H1 (cell line): ENCODE results near the gene ARID2. TPM values are rescaled to one million over a fixed set of nuclear protein-coding genes. Genes with fewer than 3 reads are reported as not detected.

Experiments
- CTCF ChIA-PET: fragments of 300-600 bp; sonication (Branson Sonifier 250); formaldehyde crosslinking; loops from one replicate; lab custom pipeline; 2021; ENCODE audit not compliant: partially characterized antibody; lab: Charles Lee
- POLR2A ChIA-PET: fragments of 300-600 bp; sonication (Branson Sonifier 250); formaldehyde crosslinking; loops from one replicate; lab custom pipeline; 2021; ENCODE audit warnings: inconsistent platforms; ENCODE audit not compliant: partially characterized antibody; lab: Charles Lee
- DNase-seq, 2 experiments: peaks; one replicate each; pipeline versions ENCODE4 v3.0.0 to v3.0.0-alpha.2; 2010 to 2022; ENCODE audit warnings: low spot score in 2 of 2, low read depth in 1 of 2, mixed read lengths in 1 of 2
- FAIRE-seq: peaks from 2 replicates; lab custom pipeline; 2011; peaks lifted over from hg19 to GRCh38; lab: Jason Lieb, UNC
- H2AFZ ChIP-seq: 2 replicates; pipeline ENCODE4 v1.8.1; 2012; ENCODE audit warnings: low read length, inconsistent platforms
- H2AK5ac ChIP-seq: 2 replicates; pipeline ENCODE4 v1.6.1; 2013; ENCODE audit warnings: low read depth, low read length
- H2BK120ac ChIP-seq: replicated peaks from 2 replicates; pipeline ENCODE3; 2013; ENCODE audit warnings: low read depth, low read length, inconsistent platforms
- H2BK12ac ChIP-seq: 2 replicates; pipeline ENCODE4 v1.6.1; 2013; ENCODE audit warnings: low read depth, low read length
- H2BK15ac ChIP-seq: 2 replicates; pipeline ENCODE4 v1.6.1; 2013; ENCODE audit warnings: low read length
- H2BK20ac ChIP-seq: 2 replicates; pipeline ENCODE4 v1.6.1; 2013; ENCODE audit warnings: low read length
- H2BK5ac ChIP-seq: 2 replicates; pipeline ENCODE4 v1.6.1; 2013; ENCODE audit warnings: low read depth, low read length
- H3K14ac ChIP-seq: 2 replicates; pipeline ENCODE4 v1.6.1; 2013; ENCODE audit warnings: inconsistent platforms; ENCODE audit not compliant: insufficient read length
- H3K18ac ChIP-seq: 2 replicates; pipeline ENCODE4 v1.6.1; 2013; ENCODE audit warnings: low read length; ENCODE audit errors: extremely low read depth
- H3K23ac ChIP-seq: 2 replicates; pipeline ENCODE4 v1.6.1; 2013; ENCODE audit warnings: inconsistent platforms; ENCODE audit not compliant: insufficient read length
- H3K23me2 ChIP-seq: 2 replicates; pipeline ENCODE4 v1.6.1; 2013; ENCODE audit warnings: low read depth, low read length
- H3K27ac ChIP-seq: 2 replicates; pipeline ENCODE4 v1.6.1; 2011; ENCODE audit warnings: low read depth, low read length, inconsistent platforms
- H3K27me3 ChIP-seq, 4 experiments: replicated peaks in 1 of 4; 1 replicate in 1 of 4; 2 replicates in 3 of 4; pipeline versions ENCODE4 v1.6.1 to v1.8.1; 2011 to 2013; ENCODE audit warnings: low read length in 3 of 4, mild to moderate bottlenecking in 3 of 4, inconsistent platforms in 2 of 4, mixed read lengths in 2 of 4, moderate library complexity in 1 of 4; ENCODE audit not compliant: control insufficient read depth in 3 of 4, insufficient read depth in 3 of 4; ENCODE audit errors: extremely low read depth in 1 of 4
- H3K36me3 ChIP-seq, 4 experiments: 2 replicates each; pipeline versions ENCODE4 v1.6.1 to v1.8.1; 2011 to 2013; ENCODE audit warnings: mild to moderate bottlenecking in 4 of 4, low read length in 3 of 4, moderate library complexity in 2 of 4, control low read depth in 1 of 4, inconsistent platforms in 1 of 4; ENCODE audit not compliant: insufficient read depth in 4 of 4, control insufficient read depth in 2 of 4
- H3K4ac ChIP-seq: replicated peaks from 2 replicates; pipeline ENCODE3; 2013; ENCODE audit warnings: low read length, low read depth, mixed read lengths, inconsistent platforms; ENCODE audit not compliant: insufficient read length
- H3K4me1 ChIP-seq, 4 experiments: replicated peaks in 1 of 4; 1 replicate in 1 of 4; 2 replicates in 3 of 4; pipeline versions ENCODE4 v1.6.1 to v1.8.1; 2011 to 2013; ENCODE audit warnings: low read length in 3 of 4, inconsistent platforms in 2 of 4, mixed read lengths in 1 of 4; ENCODE audit not compliant: insufficient read depth in 4 of 4, control insufficient read depth in 3 of 4
- H3K4me2 ChIP-seq, 2 experiments: 2 replicates each; pipeline versions ENCODE4 v1.6.1 to v1.8.1; 2011 to 2013; ENCODE audit warnings: low read depth in 2 of 2, low read length in 2 of 2, control low read depth in 1 of 2, inconsistent platforms in 1 of 2, mild to moderate bottlenecking in 1 of 2; ENCODE audit not compliant: insufficient read depth in 1 of 2
- H3K4me3 ChIP-seq, 4 experiments: fragments of 200-600, 300-600 bp in 1 of 4; sonication (generic), shearing (Covaris generic), sonication (Bioruptor Twin) in 1 of 4; 2 replicates each; pipeline versions ENCODE4 v1.5.1 to v1.8.1; 2011 to 2016; ENCODE audit warnings: low read length in 4 of 4, low read depth in 3 of 4, control low read depth in 2 of 4, inconsistent platforms in 2 of 4, mild to moderate bottlenecking in 2 of 4, mixed read lengths in 1 of 4, moderate library complexity in 1 of 4; ENCODE audit not compliant: insufficient read depth in 2 of 4; ENCODE audit errors: extremely low read depth in 1 of 4
- H3K56ac ChIP-seq: replicated peaks from 2 replicates; pipeline ENCODE3; 2013; ENCODE audit warnings: low read depth, mild to moderate bottlenecking, mixed read lengths, low read length, inconsistent platforms; ENCODE audit not compliant: insufficient read length
- H3K79me1 ChIP-seq: 2 replicates; pipeline ENCODE4 v1.6.1; 2013; ENCODE audit warnings: low read depth, low read length, control low read depth
- H3K79me2 ChIP-seq, 2 experiments: 2 replicates each; pipeline versions ENCODE4 v1.6.1 to v1.8.1; 2012 to 2013; ENCODE audit warnings: low read length in 2 of 2, mild to moderate bottlenecking in 2 of 2, inconsistent platforms in 1 of 2; ENCODE audit not compliant: insufficient read depth in 2 of 2, control insufficient read depth in 1 of 2
- H3K9ac ChIP-seq, 4 experiments: replicated peaks in 1 of 4; 1 replicate in 1 of 4; 2 replicates in 3 of 4; pipeline versions ENCODE4 v1.6.1 to v1.8.1; 2011 to 2013; ENCODE audit warnings: low read depth in 3 of 4, low read length in 3 of 4, control low read depth in 2 of 4, mild to moderate bottlenecking in 2 of 4, moderate library complexity in 2 of 4, inconsistent platforms in 1 of 4; ENCODE audit errors: extremely low read depth in 1 of 4
- H3K9me3 ChIP-seq, 2 experiments: 2 replicates each; pipeline versions ENCODE4 v1.6.1 to v1.8.1; 2012 to 2013; ENCODE audit warnings: mild to moderate bottlenecking in 2 of 2, moderate library complexity in 2 of 2, control low read depth in 1 of 2, inconsistent platforms in 1 of 2, low read depth in 1 of 2, low read length in 1 of 2, mixed read lengths in 1 of 2; ENCODE audit not compliant: insufficient read depth in 2 of 2
- H4K20me1 ChIP-seq, 2 experiments: replicated peaks in 1 of 2; 2 replicates each; pipeline versions ENCODE3 to v1.8.1; 2011 to 2013; ENCODE audit warnings: inconsistent platforms in 2 of 2, low read length in 2 of 2, mild to moderate bottlenecking in 1 of 2; ENCODE audit not compliant: insufficient read depth in 2 of 2, control insufficient read depth in 1 of 2
- H4K5ac ChIP-seq: 2 replicates; pipeline ENCODE4 v1.6.1; 2013; ENCODE audit warnings: low read length, low read depth, mixed read lengths, inconsistent platforms; ENCODE audit not compliant: insufficient read length
- H4K8ac ChIP-seq: 2 replicates; pipeline ENCODE4 v1.8.0; 2013; ENCODE audit warnings: mild to moderate bottlenecking, moderate library complexity, low read length, inconsistent platforms; ENCODE audit not compliant: insufficient read depth; ENCODE audit errors: extremely low read depth
- H4K91ac ChIP-seq: replicated peaks from 2 replicates; pipeline ENCODE3; 2013; ENCODE audit warnings: low read length, mixed read lengths, inconsistent platforms; ENCODE audit not compliant: insufficient read length
- CHD1 ChIP-seq: IDR thresholded peaks from 2 replicates; pipeline ENCODE4 v1.6.1; 2012; ENCODE audit warnings: low read depth, low read length, improper control_type of control experiment
- GABPA ChIP-seq: IDR thresholded peaks from 2 replicates; pipeline ENCODE4 v1.6.1; 2011; ENCODE audit warnings: mild to moderate bottlenecking, low read length, moderate library complexity, borderline replicate concordance; ENCODE audit not compliant: insufficient read depth
- KDM4A ChIP-seq: IDR thresholded peaks from one replicate; pipeline ENCODE4 v1.7.1; 2012; ENCODE audit warnings: low read depth, mild to moderate bottlenecking, moderate library complexity, low read length, inconsistent platforms; ENCODE audit not compliant: severe bottlenecking
- SIRT6 ChIP-seq: IDR thresholded peaks from one replicate; pipeline ENCODE4 v1.7.1; 2012; ENCODE audit warnings: low read length, inconsistent platforms
- USF2 ChIP-seq: IDR thresholded peaks from 2 replicates; pipeline ENCODE4 v1.6.1; 2011; ENCODE audit warnings: low read length, improper control_type of control experiment
- polyA plus RNA-seq, 7 experiments: library from polyadenylated mRNA; depleted of rRNA in 3 of 7; stranded (reverse) in 5 of 7; unstranded in 2 of 7; fragments of >200 nt in 5 of 7; fragments of 200-250 nt in 2 of 7; gene quantifications; 1 replicate in 5 of 7; 2 replicates in 1 of 7; 4 replicates in 1 of 7; pipeline versions ENCODE4 v1.2.1 to v1.2.3, GENCODE V29; 2011 to 2013; ENCODE audit warnings: missing spikeins in 2 of 7, mixed read lengths in 2 of 7
- total RNA-seq: library from RNA; stranded (reverse); fragmentation: NEBNext Ultra II Directional; extraction: Animal tissue kit (Norgen Biotek cat#: 25700); gene quantifications from 2 replicates; pipeline ENCODE4 v1.2.1, GENCODE V29; 2021

Gene ARID2
- total and polyA plus RNA-seq, 2 of the 8 experiments (the other 6 are each of a cell fraction or from before 2014, with no cell fraction given), result 32.0 to 45.2 TPM

- ChIA-PET CTCF (no interaction called here), POLR2A (no interaction called here)
- Histone ChIP-seq H4K20me1 (no peaks in the 10 kb centered on the region), H2BK20ac (no peak overlapping the region), H3K23ac (no peak overlapping the region), H3K14ac (no peak overlapping the region), H4K8ac (no peak overlapping the region), H2AK5ac (no peak overlapping the region), H3K36me3 (no peaks in the 10 kb centered on the region), H3K23me2 (no peaks in the 10 kb centered on the region; the same call in 1 of the 2 replicates), H3K4me3 (no peak overlapping the region), H2AFZ (no peak overlapping the region), H3K4ac (no peak overlapping the region), H2BK15ac (no peak overlapping the region), H4K5ac (no peak overlapping the region), H3K79me1 (no peaks in the 10 kb centered on the region), H2BK12ac (no peak overlapping the region), H3K27me3 (no peaks in the 10 kb centered on the region), H2BK120ac (no peak overlapping the region), H3K79me2 (no peaks in the 10 kb centered on the region), H3K9ac (no peak overlapping the region), H2BK5ac (no peak overlapping the region), H3K4me2 (no peak overlapping the region), H3K18ac (no peak overlapping the region), H3K56ac (no peak overlapping the region), H4K91ac (no peak overlapping the region), H3K27ac (no peak overlapping the region), H3K4me1 (no peaks in the 10 kb centered on the region), H3K9me3 (no peaks in the 10 kb centered on the region)
- TF ChIP-seq CHD1, result no peak
- TF ChIP-seq GABPA, result no peak
- TF ChIP-seq USF2, result no peak
- no peak for TF ChIP-seq KDM4A
- no peak for TF ChIP-seq SIRT6
- FAIRE-seq (no peak), DNase-seq (no peak)
Measured at GRCh38 chr12:45681465-45681864, 48.0 kb upstream of the ARID2 start.
